Esophagus mucosa (tissue), 1 donor: ENCODE measurements around the gene LILRB2. TPM values are rescaled to one million over a fixed set of nuclear protein-coding genes. Genes with fewer than 3 reads are reported as not detected.
"Not testable (repeated sequence)": the region's sequence is repeated elsewhere in the genome, so short reads cannot be mapped to it uniquely, and the experiment has no call there.

Experiments
- ATAC-seq: fragments of 200-7000 bp; cut with Tn5 transposase; one replicate; pipeline ENCODE4 v1.9.1; 2020
- total RNA-seq: library from RNA; stranded (reverse); gene quantifications from one replicate; pipeline ENCODE4 v1.2.4, GENCODE V29; 2023
- donor health status: DM: yes; HTN: yes; CAD: no.

Gene LILRB2
- total RNA-seq, 1 donor from 2014 or later = 0.84 TPM

DNA sequence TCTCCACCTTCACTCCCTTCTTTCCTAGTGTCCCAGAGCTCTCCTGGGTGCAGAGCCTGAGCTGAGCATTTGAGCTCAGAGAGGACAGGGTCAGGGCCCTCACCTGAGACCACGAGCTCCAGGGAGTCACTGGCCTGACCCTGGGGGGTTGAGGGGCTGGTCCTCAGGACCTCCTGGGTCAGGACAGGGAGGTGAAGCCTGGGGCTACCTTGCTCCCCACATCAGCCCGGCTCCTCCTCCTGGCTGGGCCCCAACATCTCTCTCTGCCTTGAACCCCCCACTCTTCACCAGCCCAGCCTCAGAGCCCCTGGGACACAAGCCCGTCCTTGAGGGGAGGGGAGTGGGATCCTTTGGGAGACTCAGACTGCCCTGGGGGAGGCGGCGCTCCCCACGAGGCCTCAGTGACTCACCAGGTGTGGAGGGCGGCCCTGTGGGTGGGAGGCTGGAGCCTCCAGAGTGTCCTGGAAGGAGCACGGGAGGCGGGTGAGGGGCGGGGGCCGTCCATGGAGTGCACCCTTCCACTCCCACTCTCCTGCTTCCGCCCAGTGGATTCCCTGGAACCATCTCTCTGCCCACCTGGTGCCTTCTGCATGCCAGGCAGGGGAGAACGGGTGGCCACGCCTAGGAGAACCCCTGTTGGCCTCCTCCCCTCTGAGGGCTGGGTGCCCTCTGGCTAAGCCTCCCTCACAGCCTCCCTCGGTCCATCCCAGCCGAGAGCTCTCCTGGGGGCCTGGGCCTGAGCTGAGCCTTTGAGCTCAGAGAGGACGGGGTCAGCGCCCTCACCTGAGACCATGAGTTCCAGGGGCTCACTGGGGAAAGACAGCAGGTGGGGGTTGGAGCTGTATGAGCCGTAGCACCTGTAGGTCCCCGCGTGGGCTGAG lies 41.2 kb downstream of the LILRB2 start:
- ATAC-seq = peak; percentile 52

DNA sequence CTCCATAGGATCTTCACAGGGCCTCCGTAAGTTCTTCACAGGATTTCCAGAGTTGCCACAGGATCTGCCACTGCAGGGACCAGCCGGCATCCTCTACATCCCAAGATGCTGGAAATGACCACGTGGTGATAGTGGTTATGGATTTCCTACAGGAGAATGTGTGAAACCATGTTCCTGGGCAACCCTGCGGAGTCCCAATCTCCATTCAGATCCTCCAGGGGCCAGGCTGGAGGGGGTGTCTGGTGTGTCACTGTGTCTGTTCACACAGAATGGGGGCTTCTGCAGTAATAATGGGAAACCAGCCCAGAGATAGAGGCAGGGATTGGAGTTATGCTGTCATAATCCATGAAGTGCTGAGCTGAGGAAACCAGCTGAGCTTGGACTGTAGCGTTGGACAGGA lies 47.0 kb downstream of the LILRB2 start:
- ATAC-seq = no peak

DNA sequence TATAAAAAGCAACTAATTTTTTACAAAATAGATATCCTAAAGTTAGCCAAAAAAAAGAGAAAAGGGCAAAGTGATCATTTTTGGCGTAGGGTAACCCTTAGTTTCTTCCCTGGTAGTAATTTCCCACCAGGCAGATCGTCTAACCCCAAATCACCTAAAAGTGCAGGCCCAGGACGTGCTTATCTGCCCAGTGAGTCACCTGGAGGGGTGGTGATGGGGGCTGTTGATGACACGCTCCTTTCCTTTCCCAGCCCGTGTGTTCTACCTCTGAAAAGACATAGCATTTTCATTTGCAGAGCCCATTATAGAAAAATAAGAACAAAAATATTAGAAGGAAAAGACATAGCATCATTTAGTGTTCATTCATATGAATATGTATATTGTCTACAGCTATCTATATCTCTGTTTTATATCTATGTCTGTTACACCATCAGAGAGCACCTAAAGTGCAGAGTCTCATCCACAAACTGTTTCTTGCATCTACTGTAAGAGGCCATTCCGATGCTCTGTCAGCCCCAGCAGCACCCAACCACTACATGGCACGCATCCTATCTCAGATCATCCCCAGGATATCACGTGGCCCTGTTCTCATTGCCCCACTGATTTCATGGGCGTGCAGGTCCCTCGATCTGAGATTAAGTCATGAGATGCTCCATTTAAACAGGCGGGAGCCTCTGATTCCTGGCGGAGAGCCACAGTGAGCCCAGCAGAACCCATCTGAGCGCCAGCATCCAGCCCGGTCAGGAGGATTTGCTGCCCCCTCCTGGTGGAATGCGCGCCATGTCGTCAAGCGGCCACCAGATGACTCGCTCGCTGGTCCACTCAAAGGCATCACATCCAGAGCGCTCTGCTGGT lies 49.6 kb downstream of the LILRB2 start:
- peak; percentile 89 for ATAC-seq

DNA sequence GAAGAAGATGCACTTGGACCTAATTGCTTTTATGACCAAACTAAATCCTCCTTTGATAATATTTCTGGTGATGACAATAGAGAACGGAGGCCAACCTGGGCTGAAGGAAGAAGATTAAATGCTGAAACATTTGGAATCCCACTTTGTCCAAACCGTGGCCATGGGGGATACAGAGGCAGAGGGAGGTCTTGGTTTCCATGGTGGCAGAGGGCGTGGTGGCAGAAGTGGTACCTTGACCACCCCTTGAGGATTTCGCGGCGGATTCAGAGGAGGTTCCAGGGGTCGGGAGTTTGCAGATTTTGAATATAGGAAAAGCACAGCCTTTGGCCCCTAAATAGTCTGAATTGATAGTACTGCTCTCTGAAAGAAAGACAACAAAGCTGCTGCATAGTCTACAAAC lies 50.9 kb downstream of the LILRB2 start:
- no peak for ATAC-seq

DNA sequence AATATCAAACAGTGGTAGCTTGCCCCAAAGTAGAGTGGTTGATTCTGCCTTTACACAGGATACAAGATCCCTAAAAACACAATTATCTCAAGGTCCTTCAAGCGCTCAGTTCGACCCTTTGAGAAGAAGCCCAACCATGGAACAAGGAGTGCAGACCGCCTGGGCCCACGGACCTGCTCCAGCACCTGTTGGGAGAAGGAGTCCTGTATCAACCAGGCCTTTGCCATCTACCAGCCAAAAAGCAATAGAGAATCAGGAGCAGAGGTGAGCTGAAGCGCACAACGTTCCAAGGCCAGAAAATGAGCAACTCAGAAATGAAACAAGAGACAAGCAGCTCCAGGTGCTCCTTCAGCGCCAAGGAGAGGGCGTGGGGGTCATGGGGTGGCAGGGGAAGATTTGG lies 51.8 kb downstream of the LILRB2 start:
- no peak for ATAC-seq

DNA sequence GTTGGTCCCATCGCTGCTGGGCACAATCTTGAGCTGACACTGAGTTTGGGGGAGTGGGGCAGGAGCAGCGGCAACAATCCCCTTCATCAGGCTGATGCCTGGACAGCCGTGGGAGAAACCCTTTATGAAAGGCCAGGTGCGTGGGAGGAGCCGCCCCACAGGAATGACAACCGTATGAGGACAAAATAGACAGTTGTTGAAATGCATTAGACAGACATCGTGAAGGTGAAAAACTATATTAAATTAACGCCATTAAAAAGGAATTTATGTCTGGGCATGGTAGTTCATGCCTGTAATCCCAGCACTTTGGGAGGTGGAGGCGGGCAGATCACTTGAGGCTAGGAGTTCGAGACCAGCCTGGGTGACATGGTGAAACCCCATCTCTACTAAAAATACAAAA lies 56.3 kb downstream of the LILRB2 start:
- not testable (repeated sequence) for ATAC-seq

DNA sequence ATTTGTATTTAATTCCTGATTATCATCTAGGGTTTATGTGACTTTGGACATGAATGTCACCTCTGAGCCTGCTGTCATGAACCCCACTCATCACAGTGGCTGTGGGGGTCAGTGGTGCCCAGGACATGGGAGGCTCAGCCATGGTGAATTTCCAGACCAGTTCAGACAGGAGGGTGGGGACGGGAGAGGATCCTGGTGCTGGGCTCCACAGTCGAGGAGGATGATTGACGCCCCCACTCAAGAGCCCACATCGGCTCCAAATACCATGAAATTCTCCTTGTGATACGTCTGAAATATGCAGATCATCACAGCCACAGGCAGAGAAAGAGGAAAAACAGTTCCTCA lies 57.0 kb downstream of the LILRB2 start:
- peak; percentile 23 for ATAC-seq

Other genes starting within 250 kb of the LILRB2 start
- gene VSTM1, start 217.2 kb downstream of the LILRB2 start, total RNA-seq = not detected
- not detected for gene TARM1, start 199.7 kb downstream of the LILRB2 start, total RNA-seq
- 0.40 TPM for gene OSCAR, start 180.3 kb downstream of the LILRB2 start, total RNA-seq
- 104 TPM for gene NDUFA3, start 178.3 kb downstream of the LILRB2 start, total RNA-seq
- gene TFPT, start 165.5 kb downstream of the LILRB2 start, total RNA-seq = 8.8 TPM
- gene PRPF31, start 165.4 kb downstream of the LILRB2 start, total RNA-seq = 34.3 TPM
- 31.7 TPM for gene CNOT3, start 143.3 kb downstream of the LILRB2 start, total RNA-seq
- 3.7 TPM for gene LENG1, start 121.4 kb downstream of the LILRB2 start, total RNA-seq
- 36.5 TPM for gene TMC4, start 108.0 kb downstream of the LILRB2 start, total RNA-seq
- 36.7 TPM for gene MBOAT7, start 91.5 kb downstream of the LILRB2 start, total RNA-seq
- 36.1 TPM for gene TSEN34, start 89.8 kb downstream of the LILRB2 start, total RNA-seq
- gene RPS9, start 80.3 kb downstream of the LILRB2 start, total RNA-seq = 1,727 TPM
- gene LILRB3, start 58.1 kb downstream of the LILRB2 start, total RNA-seq = 0.72 TPM
- gene LILRA6, start 38.3 kb downstream of the LILRB2 start, total RNA-seq = not detected
- 0.32 TPM for gene LILRB5, start 23.8 kb downstream of the LILRB2 start, total RNA-seq
- 0.64 TPM for gene LILRA5, start 32.1 kb upstream of the LILRB2 start, total RNA-seq
- gene LILRA4, start 58.1 kb upstream of the LILRB2 start, total RNA-seq = not detected
- 1.5 TPM for gene LAIR1, start 83.8 kb upstream of the LILRB2 start, total RNA-seq
- 0.44 TPM for gene TTYH1, start 134.4 kb upstream of the LILRB2 start, total RNA-seq
- 38.5 TPM for gene LENG8, start 168.1 kb upstream of the LILRB2 start, total RNA-seq
- gene LENG9, start 182.7 kb upstream of the LILRB2 start, total RNA-seq = 7.2 TPM
- gene CDC42EP5, start 192.2 kb upstream of the LILRB2 start, total RNA-seq = 18.2 TPM
- gene LAIR2, start 221.7 kb upstream of the LILRB2 start, total RNA-seq = not detected